HEK293T (cell line): ENCODE results near the gene LRP5.

Source experiments
- ARNT ChIP-seq: fragments of 450-650 bp; IDR thresholded peaks from 2 replicates; pipeline ENCODE4 v1.6.1; 2017; ENCODE audit warnings: mild to moderate bottlenecking
- FOXA1 ChIP-seq: fragments of 450-650 bp; IDR thresholded peaks from 2 replicates; pipeline ENCODE4 v1.6.1; 2016; ENCODE audit warnings: mild to moderate bottlenecking

DNA sequence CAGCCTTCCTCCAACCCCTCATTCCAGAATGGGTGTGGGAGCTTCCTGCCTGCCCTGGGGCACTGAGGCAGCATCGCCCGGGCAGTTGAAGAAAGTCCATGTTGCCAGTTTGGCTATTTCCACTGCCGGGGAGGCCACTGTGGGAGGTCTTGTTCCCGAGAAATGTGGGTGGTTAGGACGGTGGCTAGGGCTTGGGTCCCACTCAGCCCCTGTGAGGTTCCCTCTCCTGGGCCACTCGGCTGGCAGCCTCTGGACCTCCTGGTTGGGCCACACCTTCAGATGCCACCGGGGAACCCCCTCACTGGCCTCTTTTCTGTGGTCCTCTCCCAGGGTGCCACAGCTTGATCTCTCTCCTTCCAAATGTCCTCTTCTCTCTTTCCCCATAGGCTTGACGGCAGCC is 143.1 kb downstream of the LRP5 start:
- no peak for TF ChIP-seq ARNT
- no peak for TF ChIP-seq FOXA1
